Fibroblast of villous mesenchyme (primary cell): ENCODE data around the gene FBN3. TPM values are rescaled to one million over a fixed set of nuclear protein-coding genes. Genes with fewer than 3 reads are reported as not detected.

Experiments used
- DNase-seq: peaks from one replicate; pipeline ENCODE4 v3.0.0-alpha.2; 2010; ENCODE audit warnings: low read depth
- H3K4me3 ChIP-seq: 2 replicates; pipeline ENCODE4 v1.5.1; 2011; ENCODE audit warnings: low read depth, mild to moderate bottlenecking, low read length
- total RNA-seq: library from RNA; depleted of rRNA; stranded (reverse); fragments of >200 nt; gene quantifications from 2 replicates; pipeline ENCODE4 v1.2.3, GENCODE V29; 2012
- TF ChIP-seq, protein P1 (sequence below): IDR thresholded peaks from 2 replicates; pipeline ENCODE4 v1.5.1; 2012; ENCODE audit warnings: low read depth, mild to moderate bottlenecking, low read length; ENCODE audit not compliant: insufficient read depth

FBN3 gene
- total RNA-seq: not detected in 2 replicates

DNA sequence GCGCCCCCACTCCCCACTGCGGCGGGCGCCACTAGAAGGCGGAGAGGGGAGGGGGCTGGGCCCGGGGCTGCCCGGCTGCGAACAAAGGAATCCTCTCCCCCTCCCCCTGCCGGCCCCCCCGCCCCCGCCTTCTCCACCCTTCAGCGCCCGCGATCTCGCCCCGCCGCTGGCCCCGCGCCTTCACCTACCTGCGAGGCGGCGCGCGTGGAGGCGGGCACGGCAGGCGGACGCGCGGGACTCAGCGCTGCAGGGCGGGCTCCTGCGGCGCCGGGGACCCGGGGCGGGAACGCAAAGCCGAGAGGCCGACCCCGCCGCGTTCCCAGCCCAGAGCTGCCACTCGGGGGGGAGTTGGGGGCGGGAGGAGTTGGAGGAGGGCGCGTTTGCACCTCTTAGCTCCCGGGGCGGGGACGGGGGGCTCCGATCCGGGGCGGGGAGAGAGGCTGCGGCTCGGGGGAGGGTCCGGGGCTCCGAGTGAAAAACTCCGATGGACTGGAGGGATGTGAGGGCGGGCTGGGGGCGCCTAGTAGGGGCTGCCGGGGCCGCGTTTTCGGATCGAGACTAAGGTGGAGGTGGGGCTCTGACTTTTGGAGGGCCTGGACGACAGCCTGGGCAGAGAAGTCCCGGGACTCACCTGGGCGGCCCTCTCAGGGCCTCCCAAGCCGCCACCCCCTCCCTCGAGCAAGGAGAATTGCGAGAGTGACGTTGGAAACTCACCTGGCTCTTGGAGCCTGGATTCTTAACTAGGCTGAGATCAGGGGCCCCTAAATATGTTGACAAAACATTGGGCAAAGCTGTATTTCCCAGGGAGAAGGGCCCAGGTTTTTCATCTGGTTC, at the start of gene FBN3:
Gene FBN3, minus strand, starts transcription at position 332 of the 834 bp plus-strand sequence. CDS start 2,112 bp downstream, outside the sequence.
- TF ChIP-seq, protein P1, sequence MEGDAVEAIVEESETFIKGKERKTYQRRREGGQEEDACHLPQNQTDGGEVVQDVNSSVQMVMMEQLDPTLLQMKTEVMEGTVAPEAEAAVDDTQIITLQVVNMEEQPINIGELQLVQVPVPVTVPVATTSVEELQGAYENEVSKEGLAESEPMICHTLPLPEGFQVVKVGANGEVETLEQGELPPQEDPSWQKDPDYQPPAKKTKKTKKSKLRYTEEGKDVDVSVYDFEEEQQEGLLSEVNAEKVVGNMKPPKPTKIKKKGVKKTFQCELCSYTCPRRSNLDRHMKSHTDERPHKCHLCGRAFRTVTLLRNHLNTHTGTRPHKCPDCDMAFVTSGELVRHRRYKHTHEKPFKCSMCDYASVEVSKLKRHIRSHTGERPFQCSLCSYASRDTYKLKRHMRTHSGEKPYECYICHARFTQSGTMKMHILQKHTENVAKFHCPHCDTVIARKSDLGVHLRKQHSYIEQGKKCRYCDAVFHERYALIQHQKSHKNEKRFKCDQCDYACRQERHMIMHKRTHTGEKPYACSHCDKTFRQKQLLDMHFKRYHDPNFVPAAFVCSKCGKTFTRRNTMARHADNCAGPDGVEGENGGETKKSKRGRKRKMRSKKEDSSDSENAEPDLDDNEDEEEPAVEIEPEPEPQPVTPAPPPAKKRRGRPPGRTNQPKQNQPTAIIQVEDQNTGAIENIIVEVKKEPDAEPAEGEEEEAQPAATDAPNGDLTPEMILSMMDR: no peak
- no peak within 1 kb of the TSS for H3K4me3 ChIP-seq
- no peak for DNase-seq

DNA sequence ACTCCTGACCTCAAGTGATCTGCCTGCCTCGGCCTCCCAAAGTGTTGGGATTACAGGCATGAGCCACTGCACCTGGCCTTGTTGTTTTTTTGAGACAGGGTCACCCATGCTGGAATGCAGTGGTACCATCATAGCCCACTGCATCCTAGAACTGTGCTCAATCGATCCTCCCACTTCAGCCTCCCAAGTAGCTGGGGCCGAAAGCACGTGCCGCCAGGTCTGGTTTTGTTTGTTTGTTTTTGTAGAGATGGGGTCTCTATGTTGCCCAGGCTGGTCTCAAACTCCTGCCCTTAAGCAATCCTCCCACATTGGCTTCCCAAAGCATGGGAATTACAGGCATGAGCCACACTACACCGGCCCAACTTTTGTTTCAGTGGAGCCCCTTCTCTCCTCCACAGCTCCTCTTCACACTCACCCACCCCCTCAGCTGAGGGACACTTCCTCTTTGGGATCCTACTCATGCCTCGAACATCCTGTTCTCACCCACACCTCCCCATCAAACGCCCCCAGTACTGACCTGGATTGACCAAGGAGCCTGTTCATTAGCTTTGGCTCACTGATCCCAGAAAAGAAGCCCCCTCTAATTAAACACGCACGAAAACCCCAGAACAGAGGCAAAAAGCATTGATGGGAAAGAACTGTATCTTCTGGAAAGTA, 47.0 kb upstream of the FBN3 start:
- H3K4me3 ChIP-seq: no peak overlapping the region
- TF ChIP-seq, protein P1: no peak
- no peak for DNase-seq

DNA sequence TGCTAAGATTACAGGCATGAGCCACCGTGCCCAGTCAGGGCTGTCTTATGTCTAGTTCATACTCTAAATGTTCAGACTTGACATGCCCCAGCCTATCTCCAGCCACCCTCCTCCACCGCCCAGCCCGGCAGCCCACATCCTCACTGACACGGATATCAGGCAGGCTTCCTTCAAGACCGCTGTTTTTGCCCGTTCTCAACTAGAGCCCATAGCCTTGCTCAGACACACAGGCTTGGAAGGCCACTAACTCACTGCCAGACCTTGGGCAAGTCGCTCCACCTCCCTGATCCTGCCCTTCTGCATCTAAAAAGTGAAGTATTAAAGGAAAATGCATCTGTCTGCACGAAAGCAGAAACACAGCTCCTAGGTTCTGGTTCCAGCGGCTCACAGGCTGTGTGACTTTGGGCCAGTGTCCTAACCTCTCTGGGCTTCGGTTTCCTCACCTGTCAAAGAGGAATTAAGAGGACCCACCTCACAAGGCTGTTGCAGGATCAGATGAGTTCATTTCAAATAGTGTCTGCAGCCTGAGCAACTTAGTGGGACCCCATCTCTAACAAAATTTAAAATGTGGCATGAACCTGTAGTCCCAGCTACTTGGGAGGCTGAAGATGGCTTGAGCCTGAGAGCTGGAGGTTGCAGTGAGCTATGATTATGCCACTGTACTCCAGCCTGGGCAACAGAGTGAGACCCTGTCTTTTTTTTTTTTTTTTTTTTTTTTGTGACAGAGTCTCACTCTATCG, 45.3 kb upstream of the FBN3 start:
- no peak overlapping the region for H3K4me3 ChIP-seq
- TF ChIP-seq, protein P1: no peak
- DNase-seq: no peak

DNA sequence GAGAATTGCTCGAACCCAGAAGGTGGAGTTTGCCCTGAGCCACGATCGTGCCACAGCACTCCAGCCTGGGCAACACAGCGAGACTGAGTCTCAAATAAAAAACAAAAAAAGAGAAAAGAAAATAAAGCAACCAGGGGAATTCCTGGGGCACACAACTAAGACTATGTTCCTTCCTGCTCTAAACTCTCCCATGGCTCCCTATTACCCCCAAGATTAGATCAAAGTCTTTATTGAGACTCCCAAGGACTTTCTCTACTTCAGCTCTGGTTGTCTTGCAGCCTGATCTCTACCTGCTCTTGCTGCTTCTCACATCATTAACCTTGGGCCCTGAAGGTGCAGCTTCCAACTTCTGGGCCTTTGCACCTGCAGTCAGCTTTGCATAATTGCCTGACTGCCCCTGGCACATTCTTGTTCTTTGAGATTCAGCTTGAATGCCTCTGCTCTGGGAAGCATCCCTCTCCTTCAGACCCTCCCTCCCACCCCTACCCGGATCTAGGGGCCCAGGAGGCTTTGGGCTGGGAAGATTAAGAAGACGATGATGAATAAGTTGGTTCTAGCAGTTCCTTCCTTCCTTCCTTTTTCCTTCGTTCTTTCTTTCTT, 42.9 kb upstream of the FBN3 start:
- DNase-seq: no peak
- H3K4me3 ChIP-seq: no peak overlapping the region
- TF ChIP-seq, protein P1: no peak

DNA sequence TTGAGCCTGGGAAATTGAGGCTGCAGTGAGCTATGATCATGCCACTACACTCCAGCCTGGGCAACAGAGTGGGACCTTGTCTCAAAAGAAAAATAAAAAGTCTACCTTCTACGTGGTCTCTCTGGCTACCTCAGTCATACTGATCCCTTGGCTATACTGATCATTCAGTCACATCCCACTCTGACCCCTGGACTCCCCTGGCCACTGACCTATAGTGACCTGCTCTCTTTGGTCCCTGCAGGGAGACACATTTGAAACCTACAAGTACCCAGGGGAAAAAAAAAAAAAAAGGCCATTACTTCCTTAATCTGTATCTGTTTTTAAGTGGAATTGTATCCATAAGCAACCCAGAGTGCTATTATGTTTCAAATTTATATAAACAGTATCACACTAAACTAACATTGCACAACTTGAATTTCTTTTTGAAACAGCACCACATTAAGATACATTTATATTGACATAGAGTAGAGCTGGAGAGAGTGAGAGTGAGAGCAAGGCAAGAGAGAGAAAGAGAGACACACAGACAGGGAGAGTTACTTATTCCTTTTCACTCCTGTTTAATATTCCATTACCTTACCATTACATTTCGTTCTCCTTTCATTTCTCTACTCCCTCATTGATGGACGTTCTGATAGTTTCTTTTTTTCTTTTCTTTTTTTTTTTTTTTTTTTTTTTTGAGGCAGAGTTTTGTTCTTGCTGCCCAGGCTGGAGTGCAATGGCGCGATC, 36.1 kb upstream of the FBN3 start:
- DNase-seq: no peak
- TF ChIP-seq, protein P1: no peak
- H3K4me3 ChIP-seq: no peak overlapping the region

DNA sequence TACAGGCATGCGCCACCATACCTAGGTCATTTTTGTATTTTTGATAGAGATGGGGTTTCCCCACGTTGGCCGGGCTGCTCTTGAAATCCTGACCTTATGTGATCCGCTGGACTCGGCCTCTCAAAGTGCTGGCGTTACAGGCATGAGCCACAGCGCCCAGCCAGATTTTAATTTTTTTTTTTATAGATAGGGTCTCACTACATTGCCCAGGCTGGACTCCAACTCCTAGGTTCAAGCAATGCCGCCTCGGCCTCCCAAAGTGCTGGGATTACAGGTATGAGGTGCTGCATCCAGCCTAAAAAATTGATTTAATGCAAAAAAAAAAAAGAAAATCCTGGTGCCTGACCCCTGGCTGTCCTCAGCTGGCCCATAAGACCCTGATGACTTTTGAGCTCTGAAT, 34.9 kb upstream of the FBN3 start:
- H3K4me3 ChIP-seq: no peak overlapping the region
- DNase-seq: no peak
- TF ChIP-seq, protein P1: no peak
